GM12878 (cell line): ENCODE measurements around the gene ANO9. TPM values are rescaled to one million over a fixed set of nuclear protein-coding genes. Genes with fewer than 3 reads are reported as not detected.

Experiments
- BCL3 ChIP-seq: IDR thresholded peaks from 2 replicates; pipeline ENCODE4 v1.6.1; 2011; ENCODE audit warnings: borderline replicate concordance, low read depth, mild to moderate bottlenecking, moderate library complexity, low read length; ENCODE audit not compliant: insufficient read depth, poor library complexity, severe bottlenecking
- CBX5 ChIP-seq: sonication (generic); IDR thresholded peaks from 2 replicates; pipeline ENCODE4 v1.6.1; 2016; ENCODE audit warnings: low read depth, moderate library complexity, mild to moderate bottlenecking, inconsistent platforms
- CEBPB ChIP-seq, 2 experiments: fragments of 150-350 bp in 1 of 2; IDR thresholded peaks; 2 replicates each; pipeline ENCODE4 v1.6.1; 2012 to 2014; ENCODE audit warnings: low read depth in 2 of 2, low read length in 2 of 2, borderline replicate concordance in 1 of 2, inconsistent platforms in 1 of 2
- HDAC6 ChIP-seq: fragments of 200-600 bp; sonication (generic); IDR thresholded peaks from one replicate; pipeline ENCODE4 v1.8.0; 2017; ENCODE audit warnings: antibody characterized with exemption; ENCODE audit not compliant: unreplicated experiment
- NRF1 ChIP-seq: conservative IDR thresholded peaks from 2 replicates; pipeline ENCODE4 v1.6.1; 2011; ENCODE audit warnings: mild to moderate bottlenecking, low read depth, low read length, improper control_type of control experiment
- SREBF2 ChIP-seq: IDR thresholded peaks from 2 replicates; pipeline ENCODE4 v1.6.1; 2012; ENCODE audit warnings: mild to moderate bottlenecking, low read length
- ZNF207 ChIP-seq: fragments of 450-650 bp; IDR thresholded peaks from 2 replicates; pipeline ENCODE4 v1.6.1; 2014; ENCODE audit warnings: antibody characterized with exemption, mild to moderate bottlenecking, borderline replicate concordance
- ZNF592 ChIP-seq: fragments of 450-650 bp; IDR thresholded peaks from 2 replicates; pipeline ENCODE4 v1.6.1; 2017; ENCODE audit warnings: mild to moderate bottlenecking, moderate library complexity
- polyA plus RNA-seq, 11 experiments: library from polyadenylated mRNA; depleted of rRNA in 4 of 11; unstranded in 6 of 11; stranded (reverse) in 5 of 11; fragments of >200 nt; fragmentation: Nextera tagmentation in 4 of 11; fragmentation: Illumina TruSeq in 1 of 11; extraction: Ambion mirVana in 4 of 11; extraction: Trizol in 1 of 11; gene quantifications; 1 replicate in 1 of 11; 2 replicates in 10 of 11; pipeline versions ENCODE4 v1.2.1 to v1.2.3, GENCODE V29; 2011 to 2016; ENCODE audit warnings: inconsistent platforms in 2 of 11, missing spikeins in 2 of 11, low read depth in 1 of 11
- total RNA-seq, 4 experiments: library from RNA; depleted of rRNA in 3 of 4; stranded (reverse); fragments of >200 nt in 3 of 4; fragmentation: Illumina TruSeq in 1 of 4; extraction: Trizol in 1 of 4; gene quantifications; 2 replicates each; pipeline versions ENCODE4 v1.2.1 to v1.2.3, GENCODE V29; 2013 to 2021

ANO9 gene
- total and polyA plus RNA-seq, 10 of the 15 experiments (the other 5 are each of a cell fraction or from before 2014, with no cell fraction given): 0.21 to 42.3 (median 12.0) TPM

GRCh38 chr11:433111-433510 is 8.7 kb downstream of the ANO9 start (continued):
- TF ChIP-seq CEBPB (IDR thresholded peaks at IDR 0.05; ENCODE audit: borderline replicate concordance in 1 of 2, low read depth in 2 of 2, low read length in 2 of 2): no peak
- no peak for TF ChIP-seq ZNF207
- no peak for TF ChIP-seq HDAC6
- TF ChIP-seq SREBF2: no peak
- no peak for TF ChIP-seq CBX5
- no peak for TF ChIP-seq ZNF592
- no peak for TF ChIP-seq NRF1
- TF ChIP-seq BCL3: no peak
